Adrenal gland (tissue), 12 donors: ENCODE results near the gene PTPRC. TPM values are rescaled to one million over a fixed set of nuclear protein-coding genes. Genes with fewer than 3 reads are reported as not detected.
A peak's percentile ranks its signal among the peaks of the same experiment; 100 is the strongest.

Source experiments
- DNase-seq, 7 donors: peaks; one replicate each; pipeline ENCODE4 v3.0.0-alpha.2; 2019 to 2020
- H3K27ac ChIP-seq, 5 donors: fragments of 200-600 bp; sonication (generic) in 4 of 5; 1 replicate in 3 of 5; 2 replicates in 2 of 5; pipeline versions ENCODE4 v1.5.1 to v1.8.0; 2016 to 2020; ENCODE audit warnings: mild to moderate bottlenecking in 1 of 5
- H3K27me3 ChIP-seq: fragments of 200-600 bp; 2 replicates; pipeline ENCODE4 v1.8.0; 2021
- H3K36me3 ChIP-seq, 2 donors: fragments of 200-600 bp; replicated peaks in 1 of 2; 1 replicate in 1 of 2; 2 replicates in 1 of 2; pipeline versions ENCODE4 v1.5.1 to v1.8.0; 2018 to 2022
- H3K4me1 ChIP-seq, 2 donors: fragments of 200-600 bp; replicated peaks in 1 of 2; 1 replicate in 1 of 2; 2 replicates in 1 of 2; pipeline versions ENCODE4 v1.5.1 to v1.8.0; 2018 to 2021
- H3K4me3 ChIP-seq, 4 donors: fragments of 200-600 bp; sonication (generic) in 3 of 4; one replicate each; pipeline ENCODE4 v1.5.1; 2016 to 2018
- H3K9me3 ChIP-seq, 3 donors: fragments of 200-600 bp; sonication (generic) in 1 of 3; replicated peaks in 1 of 3; 1 replicate in 2 of 3; 2 replicates in 1 of 3; pipeline versions ENCODE4 v1.5.1 to v1.8.0; 2016 to 2021
- POLR2A ChIP-seq, 2 donors: fragments of 450-650 bp; IDR thresholded peaks; one replicate each; pipeline ENCODE4 v1.6.1; 2017; ENCODE audit warnings: antibody characterized with exemption in 2 of 2, mild to moderate bottlenecking in 2 of 2, moderate library complexity in 1 of 2
- WGBS, 4 donors: extraction: QIAGEN DNeasy Blood & Tissue Kit in 2 of 4; methylation state at CpG; one replicate each; pipeline versions ENCODE4 v1.1.5 to v1.1.7; 2013 to 2017; 5-methylcytosine and 5-hydroxymethylcytosine counted together
- intact Hi-C, 2 donors: fragments of 100-400 bp; cut with DNase I; formaldehyde crosslinking; loops; one replicate each; pipeline versions ENCODE4 v1.14.1 to v1.15.0; 2022 to 2023
- polyA plus RNA-seq, 3 donors: library from polyadenylated mRNA; stranded (reverse); fragments of 200-250 nt in 2 of 3; fragments of 350-450 nt in 1 of 3; fragmentation: Illumina TruSeq in 1 of 3; extraction: RNeasy Lipid Tissue Mini Kit (QIAGEN cat#74804) in 1 of 3; gene quantifications; one replicate each; pipeline ENCODE4 v1.2.3, GENCODE V29; 2013 to 2014
- total RNA-seq, 9 donors: library from RNA; depleted of rRNA in 4 of 9; stranded (reverse); fragments of >200 nt in 4 of 9; fragments of 120-200 nt in 1 of 9; fragmentation: NEBNext Ultra II Directional in 1 of 9; extraction: Animal tissue kit (Norgen Biotek cat#: 25700) in 1 of 9; gene quantifications; one replicate each; pipeline versions ENCODE4 v1.1.0 to v1.2.4, GENCODE V29; 2013 to 2023
- TF ChIP-seq, protein P1 (sequence below), 6 experiments: fragments of 450-650 bp in 4 of 6; fragments of 200-600 bp in 2 of 6; sonication (generic) in 1 of 6; IDR thresholded peaks; 1 replicate in 5 of 6; 2 replicates in 1 of 6; pipeline versions ENCODE4 v1.5.1 to v1.8.0; 2016 to 2021; ENCODE audit warnings: antibody characterized with exemption in 6 of 6, mild to moderate bottlenecking in 2 of 6, moderate library complexity in 1 of 6
- donor health status: healthy with polysubstance abuse.
- donor health status: Bipolar disorder and iron deficiency.
- donor health status: DM: yes; HTN: yes; CAD: no.
- donor health status: DM: no; HTN: no; CAD: no.
- donor health status: DM: no; HTN: no; CAD: no.
- donor health status: DM: yes; HTN: yes; CAD: no.

PTPRC gene
- total and polyA plus RNA-seq, 12 donors: 2.5 to 33.0 (median 15.2) TPM

DNA sequence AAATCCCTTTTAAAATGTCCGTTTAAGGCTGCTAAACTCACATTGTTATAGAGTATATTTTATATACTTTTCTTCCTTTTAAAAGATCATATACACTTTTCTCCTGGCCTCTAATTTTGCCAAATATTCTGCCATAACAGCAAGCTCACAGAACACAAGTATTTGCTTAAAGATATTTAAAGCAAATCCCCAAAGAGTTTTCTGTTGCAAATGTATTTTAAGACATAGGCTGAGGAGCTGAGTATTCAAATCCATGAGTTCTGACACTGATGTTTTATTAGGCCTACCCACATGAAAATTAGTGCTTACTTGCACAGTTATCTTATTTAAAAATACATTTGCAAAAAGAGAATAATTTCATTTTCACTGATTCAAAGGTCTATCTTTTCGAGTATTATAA lies 1.7 kb upstream of the PTPRC start:
- DNase-seq: no peak
- H3K4me3 ChIP-seq: no peak overlapping the region
- no peak overlapping the region for H3K27ac ChIP-seq
- 53 to 73% (median 70%) methylated on average over 2 of the region's 2 CpGs for WGBS, 4 donors
- intact Hi-C loops: no loop called here
- no peaks in the 10 kb centered on the region for H3K4me1 ChIP-seq
- H3K36me3 ChIP-seq: no peaks in the 10 kb centered on the region
- H3K27me3 ChIP-seq: no peaks in the 10 kb centered on the region
- TF ChIP-seq, protein P1, sequence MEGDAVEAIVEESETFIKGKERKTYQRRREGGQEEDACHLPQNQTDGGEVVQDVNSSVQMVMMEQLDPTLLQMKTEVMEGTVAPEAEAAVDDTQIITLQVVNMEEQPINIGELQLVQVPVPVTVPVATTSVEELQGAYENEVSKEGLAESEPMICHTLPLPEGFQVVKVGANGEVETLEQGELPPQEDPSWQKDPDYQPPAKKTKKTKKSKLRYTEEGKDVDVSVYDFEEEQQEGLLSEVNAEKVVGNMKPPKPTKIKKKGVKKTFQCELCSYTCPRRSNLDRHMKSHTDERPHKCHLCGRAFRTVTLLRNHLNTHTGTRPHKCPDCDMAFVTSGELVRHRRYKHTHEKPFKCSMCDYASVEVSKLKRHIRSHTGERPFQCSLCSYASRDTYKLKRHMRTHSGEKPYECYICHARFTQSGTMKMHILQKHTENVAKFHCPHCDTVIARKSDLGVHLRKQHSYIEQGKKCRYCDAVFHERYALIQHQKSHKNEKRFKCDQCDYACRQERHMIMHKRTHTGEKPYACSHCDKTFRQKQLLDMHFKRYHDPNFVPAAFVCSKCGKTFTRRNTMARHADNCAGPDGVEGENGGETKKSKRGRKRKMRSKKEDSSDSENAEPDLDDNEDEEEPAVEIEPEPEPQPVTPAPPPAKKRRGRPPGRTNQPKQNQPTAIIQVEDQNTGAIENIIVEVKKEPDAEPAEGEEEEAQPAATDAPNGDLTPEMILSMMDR (IDR thresholded peaks at IDR 0.05): no peak
- no peak for TF ChIP-seq POLR2A (IDR thresholded peaks at IDR 0.05)
- H3K9me3 ChIP-seq: no peaks in the 10 kb centered on the region

DNA sequence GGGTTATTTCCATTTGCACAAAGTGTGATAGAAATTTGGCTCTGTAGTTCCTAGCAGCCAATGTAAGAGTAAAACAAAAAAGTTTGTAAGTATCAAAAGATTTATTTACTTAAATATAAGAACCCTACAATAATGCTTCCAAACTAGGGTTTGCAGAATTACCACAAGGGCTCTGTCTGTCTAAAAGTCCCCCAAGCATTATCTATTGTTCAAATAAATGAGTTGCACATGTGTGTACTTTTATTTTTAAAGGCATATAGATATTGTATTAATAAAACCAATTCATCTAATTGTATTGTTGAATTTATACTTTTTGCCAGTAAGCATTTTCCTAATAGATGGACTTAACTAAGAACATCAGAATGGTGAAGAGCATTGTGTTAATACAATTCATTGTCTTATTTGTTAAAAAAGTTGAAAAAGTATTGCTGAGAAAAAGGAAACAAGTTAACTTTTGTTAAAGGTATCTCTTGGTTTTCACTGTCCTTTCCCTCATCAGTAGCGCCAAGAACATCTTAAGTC lies 863 bp upstream of the PTPRC start:
- DNase-seq: no peak
- H3K27me3 ChIP-seq: no peaks in the 10 kb centered on the region
- H3K4me3 ChIP-seq: no peak overlapping the region
- TF ChIP-seq, protein P1 (IDR thresholded peaks at IDR 0.05): no peak
- TF ChIP-seq POLR2A (IDR thresholded peaks at IDR 0.05): no peak
- no peaks in the 10 kb centered on the region for H3K4me1 ChIP-seq
- H3K9me3 ChIP-seq: no peaks in the 10 kb centered on the region
- no peaks in the 10 kb centered on the region for H3K36me3 ChIP-seq
- peak overlapping the region in 1 of 5 donors; percentile 48 for H3K27ac ChIP-seq
- WGBS, 4 donors: 82 to 91% (median 86%) methylated on average over 1 of the region's 1 CpG
- intact Hi-C loops: no loop called here

DNA sequence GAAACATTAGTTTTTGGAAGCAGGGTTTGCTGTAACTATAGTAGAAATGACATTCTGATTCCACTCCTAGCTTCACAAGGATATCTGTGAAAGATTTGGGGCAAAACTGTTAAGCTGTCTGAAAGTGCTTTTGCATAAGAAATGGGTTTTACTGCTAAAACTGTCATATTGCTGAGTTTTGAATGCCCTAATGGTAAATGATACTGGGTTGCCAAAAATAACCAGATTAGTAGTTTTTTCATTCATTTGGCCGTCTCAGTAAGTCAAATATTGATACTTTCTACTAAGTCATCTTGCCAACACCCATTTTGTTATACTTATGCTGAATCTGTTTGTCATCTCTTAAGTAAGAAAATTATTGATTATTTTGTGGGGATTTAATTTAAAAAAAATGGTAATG lies 399 bp upstream of the PTPRC start:
- TF ChIP-seq, protein P1 (IDR thresholded peaks at IDR 0.05): no peak
- no peak for TF ChIP-seq POLR2A (IDR thresholded peaks at IDR 0.05)
- Histone ChIP-seq H3K36me3 (no peaks in the 10 kb centered on the region), H3K27me3 (no peaks in the 10 kb centered on the region), H3K4me1 (no peaks in the 10 kb centered on the region), H3K4me3 (no peak overlapping the region), H3K9me3 (no peaks in the 10 kb centered on the region), H3K27ac (peak overlapping the region in 1 of 5 donors; percentile 48)
- no peak for DNase-seq
- 42 to 62% (median 48%) methylated on average over 1 of the region's 1 CpG for WGBS, 4 donors
- intact Hi-C loops: no loop called here

DNA sequence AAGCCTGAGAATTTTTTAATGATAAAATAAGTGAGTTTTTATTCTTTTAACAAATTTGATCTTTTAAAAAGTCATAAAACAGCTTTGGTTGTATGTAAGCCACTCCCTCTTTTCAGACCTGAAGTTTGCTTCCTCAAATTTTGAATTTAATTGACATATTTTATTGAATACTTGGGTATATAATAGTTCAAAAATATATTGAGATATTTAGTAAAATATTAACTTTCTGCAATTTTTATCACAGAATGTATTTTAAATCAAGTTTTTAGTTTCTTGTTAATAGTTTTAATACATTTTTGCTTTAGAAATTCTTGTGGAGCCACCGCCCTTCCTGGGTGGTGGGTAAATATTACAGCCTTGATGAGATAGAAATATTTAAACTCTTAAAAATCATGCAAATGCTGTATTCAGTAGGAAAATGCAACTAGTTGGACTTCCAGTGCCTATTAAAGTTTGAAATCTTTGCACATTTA lies 867 bp downstream of the PTPRC start:
- H3K9me3 ChIP-seq: no peaks in the 10 kb centered on the region
- H3K4me3 ChIP-seq: peak overlapping the region in 1 of 4 donors; percentile 36
- H3K4me1 ChIP-seq: no peaks in the 10 kb centered on the region
- no peaks in the 10 kb centered on the region for H3K27me3 ChIP-seq
- TF ChIP-seq POLR2A (IDR thresholded peaks at IDR 0.05): no peak
- TF ChIP-seq, protein P1 (IDR thresholded peaks at IDR 0.05): no peak
- no peak for DNase-seq
- H3K27ac ChIP-seq: peak overlapping the region in 2 of 5 donors; percentile 3 to 17
- intact Hi-C loops: no loop called here
- 60 to 85% (median 76%) methylated on average over 1 of the region's 1 CpG for whole genome bisulfite sequencing, 4 donors
- H3K36me3 ChIP-seq: no peaks in the 10 kb centered on the region
